ENCODE results near the gene NHERF1.

NHERF1 gene

DNA sequence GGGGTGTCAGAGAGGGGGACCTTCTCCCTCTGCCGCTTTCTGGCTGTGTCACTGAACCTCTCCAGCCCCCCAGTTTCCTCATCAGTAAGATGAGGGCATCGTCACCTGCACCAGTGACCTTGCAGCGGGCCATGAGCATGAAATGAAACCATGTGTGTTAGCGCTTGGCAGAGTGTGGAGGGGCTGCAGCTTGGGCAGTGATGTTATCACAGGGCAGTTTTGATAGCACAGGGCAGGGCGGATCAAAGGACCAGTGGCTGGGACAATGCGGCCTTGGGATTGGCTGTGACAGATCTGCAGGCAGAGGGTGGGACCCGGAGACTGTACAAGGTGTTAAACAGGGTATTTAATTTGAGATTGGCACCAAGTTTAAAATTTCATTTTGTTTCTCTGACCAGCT is 66.6 kb downstream of the NHERF1 start:
- no peak for DNase-seq

DNA sequence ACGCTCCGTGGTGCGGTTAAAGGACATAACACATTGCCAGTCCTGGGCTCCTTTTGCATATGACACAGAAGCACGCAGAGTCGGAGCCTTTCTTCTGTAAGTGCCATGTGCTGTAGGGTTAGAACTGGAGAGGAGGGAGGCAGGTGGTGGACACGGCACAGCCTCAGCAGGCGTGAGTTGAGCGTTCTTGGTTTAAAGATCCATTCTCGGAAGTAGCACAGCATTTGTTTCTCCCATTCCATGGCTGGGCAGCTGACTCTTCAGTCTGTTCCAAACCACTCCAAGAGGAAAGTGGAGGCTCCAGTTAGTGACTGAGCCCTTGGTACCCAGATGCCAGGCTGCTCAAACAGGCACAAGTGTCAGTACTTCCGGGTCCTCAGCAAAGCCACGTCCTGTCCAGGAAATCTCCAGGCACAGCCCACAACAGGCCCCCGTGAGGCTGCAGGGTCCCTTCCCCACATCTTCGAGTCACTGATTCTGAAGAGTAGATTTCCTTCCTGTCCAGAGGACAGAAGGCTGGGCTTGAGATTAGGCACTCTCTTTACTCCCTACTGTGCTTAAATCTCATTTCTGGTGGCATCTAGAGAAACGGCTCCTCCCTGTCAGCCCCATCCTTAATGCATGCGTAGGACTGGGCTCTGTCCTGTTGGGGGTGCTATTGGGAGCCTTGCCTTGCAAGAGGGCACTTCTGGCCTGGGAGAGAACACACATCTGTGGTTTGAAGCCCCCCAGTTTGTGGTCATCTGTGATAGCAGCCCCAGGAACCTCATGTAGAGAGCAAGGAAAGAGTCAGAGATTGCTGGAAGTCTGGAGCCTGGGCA is 67.3 kb downstream of the NHERF1 start:
- no peak for DNase-seq

DNA sequence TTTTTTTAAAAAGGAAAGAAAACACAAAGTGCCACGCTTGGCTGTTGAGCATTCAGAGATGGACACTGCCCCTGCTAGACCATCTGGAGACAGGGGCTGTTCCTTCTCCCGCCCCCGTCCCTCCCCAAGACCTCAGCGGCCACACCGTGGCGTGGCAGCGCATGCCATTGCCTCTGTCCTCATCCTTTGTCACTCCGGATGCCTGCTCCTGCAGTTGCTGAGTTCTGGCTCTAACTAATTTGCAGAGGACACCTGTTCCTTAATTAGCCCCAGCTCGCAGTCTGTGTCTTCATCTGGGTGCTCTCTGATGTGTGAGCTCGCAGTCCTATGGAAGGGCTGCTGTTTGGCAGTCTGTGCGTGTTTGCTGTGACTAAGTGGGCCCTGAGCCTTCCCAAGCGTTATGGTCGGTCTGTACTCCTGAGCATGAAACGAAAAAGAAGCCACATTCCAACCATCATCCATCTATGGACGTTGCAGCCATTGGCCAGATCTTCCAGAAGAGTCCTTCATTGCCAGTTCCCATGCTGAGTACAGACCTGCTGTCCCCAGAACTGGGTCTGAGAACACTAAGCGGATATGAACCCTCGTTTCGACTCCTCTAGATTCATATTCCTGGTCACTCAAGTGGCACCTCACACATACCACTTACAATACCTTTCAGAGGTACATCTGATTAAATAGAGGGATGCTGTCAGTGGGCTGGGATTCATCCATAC is 68.6 kb downstream of the NHERF1 start:
- DNase-seq: no peak

DNA sequence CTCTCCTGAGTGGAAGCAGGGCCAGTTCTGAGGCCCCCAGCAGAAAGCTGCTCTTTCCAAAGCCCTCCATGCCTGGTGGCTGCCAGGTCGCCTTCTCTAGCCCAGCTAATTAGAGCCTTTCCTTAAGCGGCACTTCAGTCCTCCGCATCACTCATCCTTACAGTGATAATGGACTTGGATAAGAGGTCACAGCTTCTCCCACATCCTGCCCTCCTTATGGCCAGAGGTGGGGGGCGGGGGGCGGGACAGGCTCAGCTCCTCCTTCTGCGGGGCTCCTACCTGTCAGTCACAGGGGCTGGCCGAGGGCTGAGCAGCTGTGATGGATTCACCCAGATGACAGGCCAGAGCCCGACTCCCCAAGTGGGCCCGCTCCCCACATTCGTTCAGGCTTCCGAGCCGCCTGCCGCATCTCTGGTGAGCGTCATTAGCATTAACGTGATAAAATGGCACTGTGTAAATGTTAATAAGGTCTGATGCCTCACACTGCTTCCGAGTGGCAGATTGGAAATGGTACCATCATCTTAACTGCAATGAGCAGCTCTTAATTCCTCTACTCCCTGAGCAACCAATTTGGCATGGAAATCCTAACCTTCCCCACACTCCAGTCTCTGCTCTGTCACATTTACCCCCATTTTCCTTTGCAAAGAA is 70.0 kb downstream of the NHERF1 start:
- no peak for DNase-seq
